GM12873 (cell line): Measurements from ENCODE around the gene RGS5.

ENCODE experiments used
- CTCF ChIP-seq: IDR thresholded peaks from 2 replicates; pipeline ENCODE4 v1.5.1; 2012; ENCODE audit warnings: low read depth, mild to moderate bottlenecking, moderate library complexity, low read length, control low read depth; ENCODE audit not compliant: insufficient read depth; ENCODE audit errors: missing control alignments

The RGS5 gene

GRCh38 chr1:163195728-163196448, 6.8 kb downstream of the RGS5 start:
- no peak for TF ChIP-seq CTCF

GRCh38 chr1:163191301-163191700, 11.4 kb downstream of the RGS5 start:
- no peak for TF ChIP-seq CTCF

- no peak for TF ChIP-seq CTCF
These were observed 13.8 kb downstream of the RGS5 start for GRCh38 chr1:163188947-163189346.

GRCh38 chr1:163187849-163188248, 14.9 kb downstream of the RGS5 start:
- no peak for TF ChIP-seq CTCF

GRCh38 chr1:163186862-163187261, 15.9 kb downstream of the RGS5 start:
- TF ChIP-seq CTCF = no peak

GRCh38 chr1:163182330-163182949, 20.3 kb downstream of the RGS5 start:
- no peak for TF ChIP-seq CTCF

GRCh38 chr1:163178628-163179027, 24.1 kb downstream of the RGS5 start:
- no peak for TF ChIP-seq CTCF
